ENCODE results near the gene SCYL1.

DNA sequence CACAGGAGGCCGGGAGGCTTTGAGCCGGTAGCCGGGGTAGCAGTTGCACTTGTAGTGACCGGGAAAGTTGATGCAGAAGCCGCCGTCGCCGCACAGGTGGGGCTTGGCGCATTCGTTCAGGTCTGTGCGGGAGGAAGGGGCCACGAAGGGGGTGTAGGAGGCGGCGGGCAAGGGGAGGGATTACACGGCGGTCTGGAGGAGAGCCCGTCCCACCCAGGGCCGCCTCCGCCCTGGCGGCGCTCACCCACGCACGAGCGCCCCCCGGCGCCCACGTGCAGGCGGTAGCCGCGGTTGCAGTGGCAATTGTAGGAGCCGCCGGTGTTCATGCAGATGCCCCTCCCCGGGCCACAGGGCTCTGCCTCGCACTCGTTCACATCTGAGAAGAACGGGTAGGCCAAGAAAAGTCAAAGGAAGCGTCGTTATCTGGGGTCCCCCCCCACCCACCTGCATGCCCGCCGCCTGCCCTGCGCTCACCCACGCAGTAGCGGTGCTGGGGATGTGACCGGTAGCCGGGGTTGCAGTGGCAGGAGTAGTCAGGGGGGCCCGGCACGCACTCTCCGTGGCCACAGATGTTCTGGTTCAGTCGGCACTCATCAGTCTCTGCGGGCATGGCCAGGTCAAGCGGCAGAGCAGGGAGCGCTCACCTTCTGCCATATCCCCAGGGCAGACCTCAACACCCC is 22.7 kb downstream of the SCYL1 start:
- TF ChIP-seq, protein P1, sequence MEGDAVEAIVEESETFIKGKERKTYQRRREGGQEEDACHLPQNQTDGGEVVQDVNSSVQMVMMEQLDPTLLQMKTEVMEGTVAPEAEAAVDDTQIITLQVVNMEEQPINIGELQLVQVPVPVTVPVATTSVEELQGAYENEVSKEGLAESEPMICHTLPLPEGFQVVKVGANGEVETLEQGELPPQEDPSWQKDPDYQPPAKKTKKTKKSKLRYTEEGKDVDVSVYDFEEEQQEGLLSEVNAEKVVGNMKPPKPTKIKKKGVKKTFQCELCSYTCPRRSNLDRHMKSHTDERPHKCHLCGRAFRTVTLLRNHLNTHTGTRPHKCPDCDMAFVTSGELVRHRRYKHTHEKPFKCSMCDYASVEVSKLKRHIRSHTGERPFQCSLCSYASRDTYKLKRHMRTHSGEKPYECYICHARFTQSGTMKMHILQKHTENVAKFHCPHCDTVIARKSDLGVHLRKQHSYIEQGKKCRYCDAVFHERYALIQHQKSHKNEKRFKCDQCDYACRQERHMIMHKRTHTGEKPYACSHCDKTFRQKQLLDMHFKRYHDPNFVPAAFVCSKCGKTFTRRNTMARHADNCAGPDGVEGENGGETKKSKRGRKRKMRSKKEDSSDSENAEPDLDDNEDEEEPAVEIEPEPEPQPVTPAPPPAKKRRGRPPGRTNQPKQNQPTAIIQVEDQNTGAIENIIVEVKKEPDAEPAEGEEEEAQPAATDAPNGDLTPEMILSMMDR (IDR thresholded peaks at IDR 0.05): no peak
- no peak for TF ChIP-seq ZFX (IDR thresholded peaks at IDR 0.05; ENCODE audit: borderline replicate concordance)

All from 22Rv1 (cell line).